Glomerular endothelial cell (primary cell): ENCODE data around the gene FBXO9. TPM values are rescaled to one million over a fixed set of nuclear protein-coding genes. Genes with fewer than 3 reads are reported as not detected.

ENCODE experiments used
- DNase-seq: peaks from one replicate; pipeline ENCODE4 v3.0.0-alpha.2; 2011; ENCODE audit warnings: low read depth, low spot score; ENCODE audit errors: extremely low read depth
- total RNA-seq: library from RNA; depleted of rRNA; stranded (reverse); fragments of >200 nt; gene quantifications from 2 replicates; pipeline ENCODE4 v1.2.3, GENCODE V29; 2015

FBXO9 gene
- total RNA-seq, 1 donor from 2014 or later: 28.2 TPM

- no peak for DNase-seq
Observed at GRCh38 chr6:53086302-53086701, 21.1 kb downstream of the FBXO9 start.

GRCh38 chr6:53089948-53090347 lies 24.7 kb downstream of the FBXO9 start:
- DNase-seq: no peak

- no peak for DNase-seq
Observed at GRCh38 chr6:53090576-53090975, 25.4 kb downstream of the FBXO9 start.

DNA sequence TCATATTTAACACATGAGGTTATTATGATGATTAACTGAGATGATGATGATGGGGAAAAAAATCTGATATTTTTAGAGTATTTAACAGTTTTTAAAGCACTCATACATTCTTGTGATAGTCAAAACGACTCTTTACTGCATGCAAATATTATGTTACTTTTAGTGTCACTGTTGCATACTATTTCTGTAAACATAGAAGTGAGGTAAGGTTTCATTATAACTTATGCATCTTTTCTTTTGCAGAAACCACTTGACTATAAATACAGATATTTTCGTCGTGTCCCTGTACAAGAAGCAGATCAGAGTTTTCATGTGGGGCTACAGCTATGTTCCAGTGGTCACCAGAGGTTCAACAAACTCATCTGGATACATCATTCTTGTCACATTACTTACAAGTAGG lies 30.1 kb downstream of the FBXO9 start:
- no peak for DNase-seq

DNA sequence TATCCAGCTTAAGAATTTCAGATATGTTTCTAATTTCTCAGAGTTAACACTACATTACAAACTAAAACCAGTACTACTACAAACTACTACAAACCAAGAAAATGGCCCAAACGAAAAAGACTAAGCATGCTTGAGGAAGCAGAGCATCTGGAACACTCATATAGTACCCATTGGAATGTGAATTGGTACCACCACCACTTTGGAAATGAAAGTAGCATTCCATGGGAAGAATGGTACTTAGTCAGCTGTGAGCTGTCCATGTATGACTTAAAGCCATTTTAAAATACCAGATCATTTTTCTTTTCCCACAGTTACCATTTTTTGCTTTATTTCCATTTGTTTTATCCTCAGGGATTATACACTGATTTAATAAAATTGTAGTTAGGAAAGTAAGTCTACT lies 30.5 kb downstream of the FBXO9 start:
- DNase-seq: no peak

DNA sequence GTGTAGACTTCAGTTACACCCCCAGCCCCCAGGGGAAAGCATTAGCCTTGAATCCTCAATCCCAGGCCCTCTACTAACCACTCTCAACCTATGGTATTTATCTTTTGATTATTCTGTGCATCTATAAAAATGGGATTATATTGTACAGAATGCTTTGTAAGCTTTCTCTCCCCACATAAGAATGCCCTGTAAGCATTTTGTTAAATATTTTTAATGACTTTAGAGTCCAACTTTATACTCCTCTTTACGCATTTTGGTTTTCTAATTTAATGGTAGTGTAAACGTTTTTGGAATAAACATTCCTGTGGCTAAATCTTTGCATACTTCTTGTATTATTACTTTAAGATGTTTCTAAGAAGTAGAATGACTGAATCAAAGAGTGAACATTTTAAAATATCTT lies 35.4 kb downstream of the FBXO9 start:
- no peak for DNase-seq

DNA sequence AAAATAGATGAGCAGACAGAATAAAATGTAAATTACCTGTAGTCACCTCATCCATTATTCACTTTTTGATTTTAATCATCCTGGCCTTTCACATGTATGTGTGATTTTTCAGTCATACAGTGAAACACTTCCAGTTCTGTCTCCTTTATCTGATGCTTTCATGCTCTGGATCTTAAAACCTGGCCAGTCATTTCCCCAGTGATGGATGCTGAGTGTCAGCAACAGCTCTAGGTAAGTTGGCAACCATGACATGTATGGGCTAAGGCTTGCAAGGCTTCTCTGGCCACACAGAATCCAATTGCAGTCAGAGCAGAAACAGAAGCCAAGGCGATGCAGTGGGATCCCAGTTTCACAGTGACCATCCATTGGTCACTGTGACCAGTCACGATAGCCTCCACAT lies 35.8 kb downstream of the FBXO9 start:
- no peak for DNase-seq

DNA sequence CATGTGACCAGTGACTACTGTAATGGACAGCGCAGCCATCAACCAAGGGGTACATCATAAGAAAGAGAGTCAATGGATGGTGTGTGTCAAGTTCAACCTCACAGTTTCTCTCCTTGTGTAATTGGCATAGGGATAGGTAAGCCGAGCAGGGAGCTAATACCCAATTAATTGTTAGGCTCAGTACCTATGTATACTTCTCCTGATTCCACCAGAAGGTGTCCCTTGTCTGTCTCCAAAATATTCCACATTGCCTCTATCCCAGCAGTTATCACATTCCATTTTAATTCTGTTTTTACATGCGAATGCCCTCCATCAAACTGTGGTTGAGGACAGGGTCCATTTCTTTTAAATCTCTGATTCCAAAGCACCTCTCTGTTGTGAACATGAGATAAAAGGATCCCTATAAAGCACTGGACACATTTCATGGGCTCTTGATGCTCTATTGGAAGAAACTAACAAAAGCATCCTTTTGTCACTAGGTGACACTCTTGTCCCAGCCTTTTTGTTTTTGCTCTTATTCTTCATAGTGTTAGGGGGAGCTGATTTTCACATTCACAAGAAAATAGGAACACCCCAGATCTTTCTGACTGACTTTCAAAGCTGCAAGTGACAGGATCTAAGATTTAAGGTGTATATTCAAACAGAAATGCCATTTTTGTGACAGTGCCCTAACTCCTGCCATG lies 38.9 kb downstream of the FBXO9 start:
- DNase-seq: no peak

GRCh38 chr6:53104916-53105315 lies 39.7 kb downstream of the FBXO9 start:
- DNase-seq: no peak

DNA sequence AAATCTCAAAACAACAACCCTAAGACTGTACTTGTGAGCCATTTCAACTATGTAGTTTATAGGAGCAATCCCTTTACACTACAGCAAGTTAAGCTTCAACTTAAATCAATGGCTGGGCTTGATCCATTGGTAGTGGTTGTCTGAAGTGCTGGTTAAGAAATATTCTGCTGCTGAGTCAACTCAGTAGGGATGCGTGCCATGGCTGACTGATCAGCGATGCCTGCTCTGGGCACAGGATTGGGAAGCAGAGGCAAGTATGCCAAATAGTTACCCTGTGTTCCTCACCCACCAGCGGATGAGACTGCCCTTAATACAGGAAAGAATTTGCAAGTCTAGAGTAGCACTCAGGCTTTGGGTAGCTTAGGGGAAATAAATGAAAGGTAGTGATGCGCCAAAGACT lies 41.9 kb downstream of the FBXO9 start:
- DNase-seq: no peak

- DNase-seq: no peak
Observed at GRCh38 chr6:53109612-53110011, 44.4 kb downstream of the FBXO9 start.

DNA sequence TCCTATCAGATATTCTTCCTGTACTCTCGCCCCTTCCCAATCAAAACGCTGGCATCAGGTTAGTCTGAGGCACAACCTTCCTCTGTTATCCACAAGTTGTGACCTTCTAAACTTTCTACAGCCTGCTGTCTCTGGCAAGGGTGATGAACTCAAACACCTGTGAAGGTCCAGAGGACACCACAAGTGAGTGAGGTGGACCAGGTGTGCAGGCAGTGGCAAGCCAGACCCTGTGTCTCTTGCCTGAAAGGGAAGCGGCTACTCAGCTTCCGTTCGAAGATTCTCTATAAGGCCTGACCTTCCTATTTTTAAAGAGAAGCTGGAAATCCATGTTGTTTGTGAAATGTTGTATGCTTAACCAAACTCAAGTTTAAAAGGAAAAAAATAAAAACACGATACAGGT lies 46.7 kb downstream of the FBXO9 start:
- DNase-seq: no peak

- DNase-seq: no peak
Observed at GRCh38 chr6:53112404-53112803, 47.2 kb downstream of the FBXO9 start.

DNA sequence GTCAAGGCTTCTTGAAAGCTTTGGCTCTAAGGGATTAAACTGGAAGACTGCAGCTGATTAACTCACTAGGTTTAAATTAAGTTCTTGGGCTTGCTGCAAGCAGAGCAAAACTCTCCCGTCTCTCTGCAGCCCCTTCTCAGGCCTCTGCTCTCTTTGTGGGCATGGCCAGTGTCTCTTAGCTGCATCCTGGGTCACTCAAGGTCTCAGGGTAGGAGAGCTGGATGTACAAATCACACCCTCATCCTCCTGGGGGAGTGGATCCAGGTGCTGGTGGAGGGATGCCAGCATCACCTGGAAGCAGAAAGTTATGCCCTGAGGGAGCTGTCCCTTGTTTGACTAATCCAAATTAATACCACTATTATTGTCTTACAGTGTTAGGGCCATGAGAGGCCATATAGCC lies 47.7 kb downstream of the FBXO9 start:
- no peak for DNase-seq

DNA sequence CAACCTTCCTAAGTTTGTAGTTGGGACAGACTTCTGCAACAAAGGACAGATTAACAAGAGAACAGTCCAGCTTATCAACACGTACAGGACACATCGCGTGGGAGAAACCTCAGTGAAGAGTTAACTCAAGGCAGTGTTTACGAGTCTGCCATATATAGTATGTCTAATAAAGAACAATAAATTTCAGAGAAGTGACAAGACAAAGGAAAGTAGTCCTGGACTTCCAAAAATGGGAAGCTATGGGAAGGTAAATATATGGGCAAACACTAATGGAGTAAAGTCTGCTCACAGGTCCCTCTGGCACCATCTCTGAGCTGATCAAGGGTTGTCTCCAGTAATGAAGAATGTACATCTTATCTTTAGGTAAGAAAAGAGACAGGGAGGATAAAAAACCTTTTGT lies 48.5 kb downstream of the FBXO9 start:
- no peak for DNase-seq

DNA sequence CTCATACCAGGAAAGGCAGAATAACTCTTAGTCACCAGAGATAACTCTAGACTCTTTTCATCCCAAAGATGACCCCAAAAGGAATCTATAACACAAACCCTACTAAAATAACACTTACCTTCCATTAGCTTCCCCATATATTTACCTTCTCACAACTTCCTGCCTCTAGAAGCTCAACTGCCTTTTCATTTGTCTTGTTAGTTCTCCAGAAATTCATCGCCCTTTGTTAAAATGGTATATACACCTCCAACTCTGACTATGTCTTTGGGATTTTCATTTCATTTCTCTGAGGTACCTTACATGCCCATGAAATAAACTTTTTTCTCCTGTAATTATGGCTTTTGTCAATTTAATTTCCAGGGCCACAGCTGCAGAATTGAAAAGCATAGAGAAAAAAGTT lies 49.9 kb downstream of the FBXO9 start:
- no peak for DNase-seq

DNA sequence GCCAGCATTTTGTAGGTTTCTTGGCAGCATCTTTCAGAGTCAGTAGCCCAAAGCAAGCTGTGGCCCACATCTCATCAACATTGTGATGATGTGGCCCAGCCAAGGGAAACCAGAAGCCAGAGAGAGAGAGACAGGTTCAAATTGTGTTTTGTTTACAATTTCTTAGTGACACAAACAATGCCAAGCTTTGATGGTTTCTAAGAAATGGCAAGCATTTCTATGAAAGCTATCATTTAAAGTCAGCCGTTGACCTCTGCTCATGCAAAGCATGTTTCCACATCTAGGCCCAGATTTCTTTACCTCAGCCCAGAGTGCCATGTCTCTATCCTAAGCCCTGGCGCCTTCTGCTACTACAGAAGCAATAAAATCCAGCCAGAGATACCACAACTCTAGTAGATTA lies 50.5 kb downstream of the FBXO9 start:
- DNase-seq: no peak

- DNase-seq: no peak
Observed at GRCh38 chr6:53119349-53119748, 54.1 kb downstream of the FBXO9 start.

DNA sequence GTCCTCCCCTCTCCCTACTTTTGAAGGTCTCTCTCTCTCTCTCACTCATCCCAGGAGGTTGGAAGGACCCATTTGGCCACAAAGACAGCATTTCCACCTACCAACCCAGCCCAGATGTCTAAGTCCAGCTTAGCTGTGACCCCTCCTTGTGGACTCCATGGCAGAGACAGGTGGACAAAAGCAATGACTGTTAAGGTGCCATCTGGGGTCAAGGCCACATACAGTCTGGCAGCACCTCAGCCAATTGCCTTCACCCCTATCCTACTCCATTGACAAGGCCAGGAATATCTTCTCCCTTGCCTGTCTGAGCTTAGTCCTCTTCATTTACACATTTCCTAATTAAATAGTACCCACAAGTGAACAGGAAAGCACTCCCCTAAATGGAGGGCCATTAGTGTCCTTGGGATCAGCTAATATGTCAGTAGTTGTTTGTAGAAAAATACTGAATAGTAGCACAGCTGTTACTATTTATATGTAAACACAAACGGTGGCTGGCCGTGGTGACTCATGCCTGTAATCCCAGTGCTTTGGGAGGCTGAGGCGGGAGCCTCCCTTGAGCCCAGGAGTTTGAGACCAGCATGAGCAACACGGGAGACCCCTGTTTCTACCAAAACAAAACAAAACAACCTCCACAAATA lies 54.7 kb downstream of the FBXO9 start:
- no peak for DNase-seq

DNA sequence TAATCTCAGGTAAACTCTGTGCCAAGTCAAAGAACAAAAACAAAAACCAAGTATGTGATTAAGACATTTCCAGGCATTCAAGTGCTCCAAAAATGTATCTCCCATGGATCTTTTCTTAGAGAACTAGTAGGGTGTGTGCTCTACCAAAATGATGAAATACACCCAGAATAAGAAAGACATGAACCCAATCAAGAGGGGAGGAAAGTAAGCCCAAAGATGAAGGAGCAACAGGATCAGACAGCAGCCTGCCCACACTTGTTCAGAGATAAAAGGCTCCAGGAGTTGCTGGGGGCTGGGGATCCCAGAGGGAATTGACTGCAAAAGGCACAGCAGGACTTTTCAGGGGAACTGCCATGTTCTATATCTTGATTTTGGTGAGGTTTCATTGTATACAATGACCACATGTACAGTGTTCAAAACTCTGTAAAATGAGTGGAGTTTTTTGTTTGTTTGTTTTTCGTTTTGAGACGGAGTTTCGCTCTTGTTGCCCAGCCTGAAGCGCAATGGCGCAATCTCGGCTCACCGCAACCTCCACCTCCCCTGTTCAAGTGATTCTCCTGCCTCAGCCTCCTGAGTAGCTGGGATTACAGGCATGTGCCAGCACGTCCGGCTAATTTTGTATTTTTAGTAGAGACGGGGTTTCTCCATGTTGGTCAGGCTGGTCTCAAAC lies 59.1 kb downstream of the FBXO9 start:
- DNase-seq: no peak

- DNase-seq: no peak
Observed at GRCh38 chr6:53125276-53125675, 60.1 kb downstream of the FBXO9 start.

DNA sequence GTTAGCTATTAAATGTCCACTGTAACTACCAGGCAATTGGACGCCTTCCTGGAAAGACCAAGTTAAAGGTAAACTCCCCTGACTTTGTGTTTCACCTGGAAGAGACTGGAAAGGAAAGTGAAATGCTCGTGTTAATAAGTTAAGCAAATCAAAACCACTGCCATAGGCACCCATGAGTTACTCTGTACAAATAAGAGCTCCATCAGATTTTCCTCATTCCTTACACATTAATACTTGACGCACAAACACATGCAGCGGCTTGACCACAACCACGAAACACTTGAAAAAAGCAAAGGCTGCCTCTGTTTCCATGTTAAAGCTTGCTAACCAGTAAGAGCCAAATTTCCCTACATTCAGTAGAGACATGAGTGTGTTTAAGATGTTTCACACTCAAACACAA lies 63.6 kb downstream of the FBXO9 start:
- no peak for DNase-seq
